K562 (cell line): Measurements from ENCODE around the gene ADCY1. TPM values are rescaled to one million over a fixed set of nuclear protein-coding genes. Genes with fewer than 3 reads are reported as not detected.

ENCODE experiments used
- ATAC-seq: fragments of 200-7000 bp; cut with Tn5 transposase; 3 replicates; pipeline ENCODE4 v1.9.1; 2020; ENCODE audit warnings: moderate library complexity
- BruUV-seq: library from RNA; stranded (reverse); fragments of 400-500 nt; replicated peaks from 2 replicates; lab custom pipeline; 2021; lab: Mats Ljungman, UMichigan
- CTCF ChIA-PET: fragments of 300-600 bp; formaldehyde crosslinking; extraction: SDS; loops from one replicate; lab custom pipeline; 2021; ENCODE audit warnings: low intra/inter-chr PET ratio; lab: Yijun Ruan, JAX
- POLR2A ChIA-PET: fragments of 300-600, 350-650 bp; sonication (Branson Sonifier 250); formaldehyde crosslinking; extraction: SDS; loops from one replicate; lab custom pipeline; 2021; ENCODE audit warnings: antibody characterized with exemption, inconsistent platforms; lab: Yijun Ruan, JAX
- DNase-seq, 4 experiments: peaks; one replicate each; pipeline versions ENCODE4 v3.0.0 to v3.0.0-alpha.2; 2011 to 2018; ENCODE audit warnings: low spot score in 3 of 4, mixed read lengths in 3 of 4; ENCODE audit errors: extremely low read depth in 1 of 4
- FAIRE-seq: peaks from 2 replicates; lab custom pipeline; 2011; peaks lifted over from hg19 to GRCh38; lab: Jason Lieb, UNC
- H2AFZ ChIP-seq: 2 replicates; pipeline ENCODE4 v1.6.0; 2011; ENCODE audit warnings: low read depth, low read length, control low read depth, inconsistent platforms
- H3K27ac ChIP-seq: fragments of 200-600 bp; 3 replicates; pipeline ENCODE4 v1.8.0; 2011; ENCODE audit warnings: low read depth, mild to moderate bottlenecking, control low read depth, inconsistent platforms, low read length, moderate library complexity, mixed read lengths; ENCODE audit errors: extremely low read depth
- H3K27me3 ChIP-seq, 2 experiments: fragments of 300-600 bp in 1 of 2; 2 replicates in 1 of 2; 3 replicates in 1 of 2; pipeline versions ENCODE4 v1.6.0 to v1.8.0; 2011; ENCODE audit warnings: inconsistent platforms in 2 of 2, low read length in 2 of 2, mild to moderate bottlenecking in 1 of 2, mixed read lengths in 1 of 2, moderate library complexity in 1 of 2; ENCODE audit not compliant: control insufficient read depth in 2 of 2, insufficient read depth in 2 of 2
- H3K36me3 ChIP-seq: fragments of 300-600 bp; 3 replicates; pipeline ENCODE4 v1.8.0; 2011; ENCODE audit warnings: mild to moderate bottlenecking, low read length, inconsistent platforms; ENCODE audit not compliant: control insufficient read depth, insufficient read depth
- H3K4me1 ChIP-seq, 2 experiments: fragments of 200-600 bp in 1 of 2; replicated peaks in 1 of 2; 2 replicates in 1 of 2; 3 replicates in 1 of 2; pipeline versions ENCODE4 v1.5.1 to v1.8.0; 2011; ENCODE audit warnings: inconsistent platforms in 2 of 2, low read length in 2 of 2, mild to moderate bottlenecking in 1 of 2, mixed read lengths in 1 of 2, moderate library complexity in 1 of 2; ENCODE audit not compliant: control insufficient read depth in 2 of 2, insufficient read depth in 2 of 2
- H3K4me2 ChIP-seq: 2 replicates; pipeline ENCODE4 v1.6.1; 2011; ENCODE audit warnings: low read length, control low read depth, inconsistent platforms, mixed read lengths; ENCODE audit not compliant: insufficient read depth
- H3K4me3 ChIP-seq: fragments of 200-600 bp; sonication (generic), shearing (Covaris generic); 2 replicates; pipeline ENCODE4 v1.5.1; 2016; ENCODE audit warnings: control low read depth, inconsistent platforms
- H3K79me2 ChIP-seq: fragments of 200-600 bp; 3 replicates; pipeline ENCODE4 v1.8.0; 2011; ENCODE audit warnings: low read length, inconsistent platforms; ENCODE audit not compliant: control insufficient read depth, insufficient read depth
- H3K9ac ChIP-seq, 2 experiments: 2 replicates each; pipeline versions ENCODE4 v1.6.0 to v1.6.1; 2011; ENCODE audit warnings: low read depth in 2 of 2, low read length in 2 of 2, control low read depth in 1 of 2, inconsistent platforms in 1 of 2, mild to moderate bottlenecking in 1 of 2, mixed read lengths in 1 of 2; ENCODE audit not compliant: insufficient read depth in 1 of 2
- H3K9me1 ChIP-seq: one replicate; pipeline ENCODE4 v1.6.0; 2011; ENCODE audit warnings: inconsistent platforms, mild to moderate bottlenecking, low read length, moderate library complexity; ENCODE audit not compliant: control insufficient read depth, insufficient read depth
- H3K9me3 ChIP-seq: replicated peaks from 2 replicates; pipeline ENCODE4 v1.5.1; 2011; ENCODE audit warnings: low read depth, low read length, inconsistent platforms; ENCODE audit not compliant: control insufficient read depth, insufficient read depth
- H4K20me1 ChIP-seq: replicated peaks from 2 replicates; pipeline ENCODE4 v1.6.1; 2011; ENCODE audit warnings: low read length, inconsistent platforms, mixed read lengths; ENCODE audit not compliant: control insufficient read depth, insufficient read depth
- FOXM1 ChIP-seq, 2 experiments: fragments of 450-650 bp in 1 of 2; sonication (generic) in 1 of 2; formaldehyde crosslinking in 1 of 2; IDR thresholded peaks; 2 replicates each; pipeline versions ENCODE4 v1.6.1 to v1.9.0; 2017 to 2022; ENCODE audit warnings: low read depth in 2 of 2, mild to moderate bottlenecking in 2 of 2, missing genetic modification reagents in 1 of 2, moderate library complexity in 1 of 2
- LARP7 ChIP-seq: fragments of 450-650 bp; IDR thresholded peaks from 2 replicates; pipeline ENCODE4 v1.6.1; 2016
- MXD1 ChIP-seq: fragments of 250-450 bp; sonication (Bioruptor Pico); IDR thresholded peaks from 2 replicates; pipeline ENCODE4 v1.8.0; 2021; ENCODE audit warnings: borderline replicate concordance, mild to moderate bottlenecking, moderate library complexity; ENCODE audit not compliant: poor library complexity, severe bottlenecking
- SIN3B ChIP-seq: fragments of 450-650 bp; IDR thresholded peaks from 2 replicates; pipeline ENCODE4 v1.6.1; 2017; ENCODE audit warnings: low read depth, mild to moderate bottlenecking, moderate library complexity
- SIRT6 ChIP-seq: IDR thresholded peaks from one replicate; pipeline ENCODE4 v1.6.1; 2012; ENCODE audit warnings: low read depth, mild to moderate bottlenecking, control low read depth, inconsistent platforms, low read length, moderate library complexity
- SMAD4 ChIP-seq: fragments of 250-450 bp; sonication (Bioruptor Pico); conservative IDR thresholded peaks from 2 replicates; pipeline ENCODE4 v1.8.0; 2021; ENCODE audit warnings: inconsistent platforms, mild to moderate bottlenecking, moderate library complexity
- ZNF431 ChIP-seq: sonication (generic); formaldehyde crosslinking; IDR thresholded peaks from 2 replicates; pipeline ENCODE4 v1.8.0; 2022; ENCODE audit warnings: mild to moderate bottlenecking, missing genetic modification reagents
- ZNF639 ChIP-seq, 2 experiments: fragments of 200-800 bp in 1 of 2; sonication (Bioruptor generic) in 1 of 2; sonication (generic) in 1 of 2; formaldehyde crosslinking in 1 of 2; IDR thresholded peaks in 1 of 2; conservative IDR thresholded peaks in 1 of 2; 2 replicates each; pipeline versions ENCODE4 v1.5.0 to v1.6.1; 2016 to 2020; ENCODE audit warnings: missing compliant biosample characterization in 1 of 2, missing genetic modification characterization in 1 of 2, missing genetic modification reagents in 1 of 2
- WGBS: fragments of 100-300 bp; shearing (Covaris generic); methylation state at CpG from one replicate; pipeline ENCODE4 v1.1.6; 2016; ENCODE audit warnings: low coverage, mixed read lengths; ENCODE audit not compliant: insufficient coverage; ENCODE audit errors: missing lambda C conversion rate; 5-methylcytosine and 5-hydroxymethylcytosine counted together
- in situ Hi-C: fragments of 300-500 bp; cut with MboI; formaldehyde crosslinking; loops from 4 replicates; pipeline ENCODE4 v1.15.0; 2018; ENCODE audit warnings: inconsistent platforms, mixed read lengths
- intact Hi-C: fragments of 100-400 bp; cut with micrococcal nuclease; formaldehyde crosslinking; loops from 2 replicates; pipeline ENCODE4 v1.14.2; 2022
- polyA plus RNA-seq, 8 experiments: library from polyadenylated mRNA; depleted of rRNA in 4 of 8; stranded (reverse) in 5 of 8; unstranded in 3 of 8; fragments of >200 nt; fragmentation: Nextera tagmentation in 2 of 8; fragmentation: Illumina TruSeq in 1 of 8; extraction: Ambion mirVana in 2 of 8; extraction: Trizol in 1 of 8; gene quantifications; 2 replicates each; pipeline versions ENCODE4 v1.2.1 to v1.2.3, GENCODE V29; 2011 to 2014; ENCODE audit warnings: inconsistent platforms in 1 of 8, missing spikeins in 1 of 8
- total RNA-seq, 7 experiments: library from RNA; depleted of rRNA in 6 of 7; stranded (reverse); fragments of >200 nt in 6 of 7; fragmentation: Illumina TruSeq in 2 of 7; extraction: Trizol in 2 of 7; gene quantifications; 2 replicates each; pipeline versions ENCODE4 v1.2.1 to v1.2.3, GENCODE V29; 2011 to 2021; ENCODE audit warnings: low replicate concordance in 1 of 7
- TF ChIP-seq, protein P1 (sequence below): fragments of 200-400 bp; formaldehyde crosslinking; IDR thresholded peaks from 2 replicates; pipeline ENCODE4 v1.6.1; 2017; ENCODE audit warnings: mild to moderate bottlenecking, low read depth, low read length, moderate library complexity

Gene ADCY1
- total and polyA plus RNA-seq, 9 of the 15 experiments (the other 6 are each of a cell fraction or from before 2014, with no cell fraction given) = under 0.01 to 0.18 (median 0.10) TPM; not detected in 4

- Histone ChIP-seq H3K4me2 (no peak overlapping the region), H4K20me1 (no peaks in the 10 kb centered on the region), H3K4me1 (no peaks in the 10 kb centered on the region), H3K9ac (no peak overlapping the region), H3K4me3 (no peak overlapping the region), H2AFZ (no peak overlapping the region), H3K9me3 (no peaks in the 10 kb centered on the region), H3K27me3 (peaks cover 0 to 14% of the 10 kb centered on the region in 2 experiments; a peak in 1 of 5 replicates), H3K79me2 (no peaks in the 10 kb centered on the region), H3K27ac (no peak overlapping the region), H3K36me3 (no peaks in the 10 kb centered on the region), H3K9me1 (no peaks in the 10 kb centered on the region)
- intact Hi-C loops (no loop called here), in situ Hi-C loops (no loop called here)
- DNase-seq (no peak), ATAC-seq (no peak), FAIRE-seq (no peak)
- ChIA-PET POLR2A (no interaction called here), CTCF (no interaction called here)
- BruUV-seq = no TSS peak
- WGBS = 8% methylated on average over 10 of the region's 10 CpGs
- TF ChIP-seq MXD1 (CRISPR knock-in tag) (no peak), ZNF431 (CRISPR knock-in tag) (no peak), LARP7 (no peak), SMAD4 (no peak), SIN3B (no peak), FOXM1 (IDR thresholded peaks at IDR 0.05; ENCODE audit: low read depth) (no peak), FOXM1 (CRISPR knock-in tag; IDR thresholded peaks at IDR 0.05; ENCODE audit: low read depth) (no peak), SIRT6 (no peak), ZNF639 (CRISPR knock-in tag; conservative IDR thresholded peaks at IDR 0.05 in 1 of 2, IDR thresholded peaks at IDR 0.05 in 1 of 2) (no peak)
- TF ChIP-seq, protein P1, sequence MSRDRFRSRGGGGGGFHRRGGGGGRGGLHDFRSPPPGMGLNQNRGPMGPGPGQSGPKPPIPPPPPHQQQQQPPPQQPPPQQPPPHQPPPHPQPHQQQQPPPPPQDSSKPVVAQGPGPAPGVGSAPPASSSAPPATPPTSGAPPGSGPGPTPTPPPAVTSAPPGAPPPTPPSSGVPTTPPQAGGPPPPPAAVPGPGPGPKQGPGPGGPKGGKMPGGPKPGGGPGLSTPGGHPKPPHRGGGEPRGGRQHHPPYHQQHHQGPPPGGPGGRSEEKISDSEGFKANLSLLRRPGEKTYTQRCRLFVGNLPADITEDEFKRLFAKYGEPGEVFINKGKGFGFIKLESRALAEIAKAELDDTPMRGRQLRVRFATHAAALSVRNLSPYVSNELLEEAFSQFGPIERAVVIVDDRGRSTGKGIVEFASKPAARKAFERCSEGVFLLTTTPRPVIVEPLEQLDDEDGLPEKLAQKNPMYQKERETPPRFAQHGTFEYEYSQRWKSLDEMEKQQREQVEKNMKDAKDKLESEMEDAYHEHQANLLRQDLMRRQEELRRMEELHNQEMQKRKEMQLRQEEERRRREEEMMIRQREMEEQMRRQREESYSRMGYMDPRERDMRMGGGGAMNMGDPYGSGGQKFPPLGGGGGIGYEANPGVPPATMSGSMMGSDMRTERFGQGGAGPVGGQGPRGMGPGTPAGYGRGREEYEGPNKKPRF = no peak
Measured at GRCh38 chr7:45610019-45610418, 35.9 kb downstream of the ADCY1 start.
